LoVo (cell line): ENCODE results near the gene ASB15.

Experiments
- DNase-seq: peaks from one replicate; pipeline ENCODE4 v3.0.0-alpha.2; 2016; ENCODE audit warnings: low spot score

The ASB15 gene

GRCh38 chr7:123635551-123636359, 34.1 kb downstream of the ASB15 start:
- peak; percentile 39 for DNase-seq

GRCh38 chr7:123637203-123637602, 35.6 kb downstream of the ASB15 start:
- DNase-seq, result no peak

- no peak for DNase-seq
Observed at GRCh38 chr7:123637878-123638277, 36.3 kb downstream of the ASB15 start.

GRCh38 chr7:123639631-123640030, 38.0 kb downstream of the ASB15 start:
- no peak for DNase-seq

- DNase-seq, result no peak
Observed at GRCh38 chr7:123640583-123640982, 39.0 kb downstream of the ASB15 start.

- DNase-seq, result no peak
Observed at GRCh38 chr7:123641901-123642300, 40.3 kb downstream of the ASB15 start.

- DNase-seq, result peak; percentile 75
Observed at GRCh38 chr7:123643495-123644441, 42.1 kb downstream of the ASB15 start.

- no peak for DNase-seq
Observed at GRCh38 chr7:123645516-123645915, 43.9 kb downstream of the ASB15 start.

GRCh38 chr7:123647106-123647730, 45.6 kb downstream of the ASB15 start:
- no peak for DNase-seq

- DNase-seq, result no peak
Observed at GRCh38 chr7:123649964-123650363, 48.3 kb downstream of the ASB15 start.

GRCh38 chr7:123650595-123650994, 49.0 kb downstream of the ASB15 start:
- no peak for DNase-seq

- DNase-seq, result no peak
Observed at GRCh38 chr7:123652406-123652805, 50.8 kb downstream of the ASB15 start.

- DNase-seq, result no peak
Observed at GRCh38 chr7:123653162-123653561, 51.5 kb downstream of the ASB15 start.

GRCh38 chr7:123655614-123656013, 54.0 kb downstream of the ASB15 start, which contains the start of gene LMOD2:
Gene LMOD2, plus strand, starts transcription at chr7:123655866. Its CDS starts 98 bp downstream, at chr7:123655964.
- no peak for DNase-seq

GRCh38 chr7:123656544-123657303, 55.1 kb downstream of the ASB15 start:
- DNase-seq, result no peak

- no peak for DNase-seq
Observed at GRCh38 chr7:123657304-123657685, 55.7 kb downstream of the ASB15 start.

- no peak for DNase-seq
Observed at GRCh38 chr7:123658023-123658422, 56.4 kb downstream of the ASB15 start.

- no peak for DNase-seq
Observed at GRCh38 chr7:123660514-123661354, 59.1 kb downstream of the ASB15 start.

- DNase-seq, result no peak
Observed at GRCh38 chr7:123661765-123662164, 60.1 kb downstream of the ASB15 start.

- DNase-seq, result no peak
Observed at GRCh38 chr7:123662293-123662692, 60.7 kb downstream of the ASB15 start.

GRCh38 chr7:123662755-123663154, 61.1 kb downstream of the ASB15 start:
- DNase-seq, result no peak
